ENCODE data around the gene TSC1. TPM values are rescaled to one million over a fixed set of nuclear protein-coding genes. Genes with fewer than 3 reads are reported as not detected.

Gene TSC1
- total RNA-seq, 1 donor from 2014 or later = 50.9 TPM

DNA sequence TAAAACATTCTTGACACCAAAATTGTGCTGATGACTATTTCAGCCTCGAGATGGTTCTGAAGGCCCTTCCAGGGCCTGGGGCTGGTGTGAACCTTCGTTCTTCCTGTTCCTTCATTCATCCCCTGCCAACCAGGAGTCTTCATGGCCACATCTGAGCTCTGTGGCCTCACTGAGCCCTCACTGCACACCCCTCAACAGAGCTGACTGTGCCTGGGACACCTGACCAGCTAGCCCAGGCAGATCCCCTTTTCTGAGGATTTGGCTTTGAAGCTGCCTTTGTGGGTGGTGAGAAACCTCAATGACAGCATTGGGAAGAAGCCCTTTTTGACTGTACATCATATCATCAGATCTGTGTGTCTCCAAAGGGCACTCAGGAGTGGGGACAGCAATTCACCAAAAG is 80.1 kb downstream of the TSC1 start:
- ATAC-seq (no peak), DNase-seq (no peak)
- TF ChIP-seq, protein P1, sequence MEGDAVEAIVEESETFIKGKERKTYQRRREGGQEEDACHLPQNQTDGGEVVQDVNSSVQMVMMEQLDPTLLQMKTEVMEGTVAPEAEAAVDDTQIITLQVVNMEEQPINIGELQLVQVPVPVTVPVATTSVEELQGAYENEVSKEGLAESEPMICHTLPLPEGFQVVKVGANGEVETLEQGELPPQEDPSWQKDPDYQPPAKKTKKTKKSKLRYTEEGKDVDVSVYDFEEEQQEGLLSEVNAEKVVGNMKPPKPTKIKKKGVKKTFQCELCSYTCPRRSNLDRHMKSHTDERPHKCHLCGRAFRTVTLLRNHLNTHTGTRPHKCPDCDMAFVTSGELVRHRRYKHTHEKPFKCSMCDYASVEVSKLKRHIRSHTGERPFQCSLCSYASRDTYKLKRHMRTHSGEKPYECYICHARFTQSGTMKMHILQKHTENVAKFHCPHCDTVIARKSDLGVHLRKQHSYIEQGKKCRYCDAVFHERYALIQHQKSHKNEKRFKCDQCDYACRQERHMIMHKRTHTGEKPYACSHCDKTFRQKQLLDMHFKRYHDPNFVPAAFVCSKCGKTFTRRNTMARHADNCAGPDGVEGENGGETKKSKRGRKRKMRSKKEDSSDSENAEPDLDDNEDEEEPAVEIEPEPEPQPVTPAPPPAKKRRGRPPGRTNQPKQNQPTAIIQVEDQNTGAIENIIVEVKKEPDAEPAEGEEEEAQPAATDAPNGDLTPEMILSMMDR (IDR thresholded peaks at IDR 0.05) = no peak
- intact Hi-C loops (cut with DNase I) = no loop called here
- Histone ChIP-seq H3K4me3 (no peak overlapping the region), H3K9me3 (no peaks in the 10 kb centered on the region), H3K27ac (no peak overlapping the region), H3K27me3 (ENCODE audit: low read depth) (no peaks in the 10 kb centered on the region), H3K36me3 (no peaks in the 10 kb centered on the region), H3K4me1 (no peaks in the 10 kb centered on the region)

DNA sequence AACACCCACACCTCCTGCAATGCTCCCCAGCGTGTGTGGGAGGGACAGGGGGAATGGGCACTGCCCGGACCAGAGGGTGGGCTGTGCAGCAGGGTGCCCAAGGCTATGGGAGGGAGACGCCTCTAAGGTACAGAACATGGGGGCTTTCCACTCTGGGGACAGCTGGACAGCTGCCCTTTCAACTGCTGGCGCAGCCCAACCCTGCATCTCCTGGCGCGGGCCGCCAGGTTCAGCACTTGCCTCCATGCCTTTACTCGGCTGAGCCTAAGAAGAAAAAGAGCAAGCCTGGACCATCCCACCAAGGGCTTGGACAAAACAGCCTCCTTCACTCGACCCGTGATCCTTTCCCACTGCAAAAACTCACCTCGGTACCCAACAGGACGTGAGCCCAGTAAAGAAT is 81.3 kb downstream of the TSC1 start:
- TF ChIP-seq, protein P1 (IDR thresholded peaks at IDR 0.05) = no peak
- H3K4me1 ChIP-seq = no peaks in the 10 kb centered on the region
- no peaks in the 10 kb centered on the region for H3K27me3 ChIP-seq (ENCODE audit: low read depth)
- ATAC-seq (no peak), DNase-seq (no peak)
- intact Hi-C loops (cut with DNase I) = no loop called here
- H3K36me3 ChIP-seq = no peaks in the 10 kb centered on the region
- no peaks in the 10 kb centered on the region for H3K9me3 ChIP-seq
- H3K4me3 ChIP-seq = no peak overlapping the region
- H3K27ac ChIP-seq = no peak overlapping the region

DNA sequence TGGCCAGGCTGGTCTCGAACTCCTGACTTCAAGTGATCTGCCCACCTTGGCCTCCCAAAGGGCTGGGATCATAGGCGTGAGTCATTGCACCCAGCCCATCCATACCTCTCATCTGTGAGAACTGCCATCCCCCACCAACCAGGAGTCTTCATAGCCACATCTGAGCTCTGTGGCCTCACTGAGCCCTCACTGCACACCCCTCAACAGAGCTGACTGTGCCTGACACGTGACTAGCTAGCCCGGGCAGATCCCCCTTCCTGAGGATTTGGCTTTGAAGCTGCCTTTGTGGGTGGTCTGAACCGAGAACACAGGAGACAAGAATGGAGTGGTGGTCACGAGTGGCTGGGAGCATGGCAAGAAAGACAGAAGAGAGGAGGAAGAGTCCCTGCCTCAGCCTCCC is 81.9 kb downstream of the TSC1 start:
- H3K4me1 ChIP-seq = no peaks in the 10 kb centered on the region
- intact Hi-C loops (cut with DNase I) = no loop called here
- no peak overlapping the region for H3K27ac ChIP-seq
- H3K27me3 ChIP-seq (ENCODE audit: low read depth) = no peaks in the 10 kb centered on the region
- TF ChIP-seq, protein P1 (IDR thresholded peaks at IDR 0.05) = no peak
- DNase-seq (no peak), ATAC-seq (no peak)
- H3K36me3 ChIP-seq = no peaks in the 10 kb centered on the region
- no peak overlapping the region for H3K4me3 ChIP-seq
- H3K9me3 ChIP-seq = no peaks in the 10 kb centered on the region

DNA sequence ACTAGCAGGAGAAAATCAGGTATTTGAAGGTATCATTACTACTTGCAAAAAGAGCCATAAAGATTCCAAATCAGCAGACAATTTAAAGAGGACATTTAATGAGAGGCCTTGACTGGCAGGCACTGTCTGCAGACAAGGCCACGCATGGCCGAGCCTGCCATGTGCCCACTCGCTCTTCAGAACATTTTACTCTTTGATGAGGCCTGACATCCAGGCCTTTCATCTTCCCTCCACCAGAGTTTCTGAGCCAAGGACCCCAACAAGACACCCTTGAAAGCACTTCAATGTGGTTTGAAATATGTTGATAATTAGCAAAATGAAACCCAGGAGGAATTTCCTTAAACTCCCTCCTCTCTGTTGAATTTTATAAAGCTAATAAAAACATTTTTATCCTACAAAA is 82.8 kb downstream of the TSC1 start:
- ATAC-seq (no peak), DNase-seq (no peak)
- intact Hi-C loops (cut with DNase I) = no loop called here
- Histone ChIP-seq H3K27ac (no peak overlapping the region), H3K27me3 (ENCODE audit: low read depth) (no peaks in the 10 kb centered on the region), H3K9me3 (no peaks in the 10 kb centered on the region), H3K4me3 (no peak overlapping the region), H3K4me1 (no peaks in the 10 kb centered on the region), H3K36me3 (no peaks in the 10 kb centered on the region)
- TF ChIP-seq, protein P1 (IDR thresholded peaks at IDR 0.05) = no peak

DNA sequence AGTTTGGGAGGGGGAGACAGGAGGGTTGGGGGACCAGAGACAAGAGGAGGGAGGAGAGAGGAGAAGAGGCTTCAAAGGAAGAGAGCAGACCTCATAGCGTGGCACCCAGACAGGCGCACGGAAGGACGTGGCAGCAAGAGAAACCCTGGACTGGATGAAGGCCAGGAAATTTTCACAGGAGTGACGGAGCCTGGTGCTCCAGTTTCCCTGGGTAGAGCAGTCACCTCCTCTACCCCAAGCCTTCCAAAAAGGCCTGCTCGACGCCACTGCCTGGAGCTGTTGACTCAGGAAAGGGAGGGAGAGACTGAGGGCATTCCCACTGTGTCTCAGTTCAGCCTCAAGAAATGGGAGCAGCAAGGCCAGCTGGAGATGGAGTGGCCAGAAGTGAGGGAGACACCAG is 85.7 kb downstream of the TSC1 start:
- no peaks in the 10 kb centered on the region for H3K4me1 ChIP-seq
- no peak for ATAC-seq
- no peak for DNase-seq
- no peaks in the 10 kb centered on the region for H3K9me3 ChIP-seq
- H3K27ac ChIP-seq = no peak overlapping the region
- no peaks in the 10 kb centered on the region for H3K27me3 ChIP-seq (ENCODE audit: low read depth)
- no peaks in the 10 kb centered on the region for H3K36me3 ChIP-seq
- H3K4me3 ChIP-seq = no peak overlapping the region
- intact Hi-C loops (cut with DNase I) = no loop called here
- TF ChIP-seq, protein P1 (IDR thresholded peaks at IDR 0.05) = no peak
